GM15510 (cell line): ENCODE measurements around the gene LMO2.

Experiments used
- POLR2A ChIP-seq: IDR thresholded peaks from 3 replicates; pipeline ENCODE4 v1.6.1; 2011; ENCODE audit warnings: borderline replicate concordance; ENCODE audit not compliant: insufficient read length; ENCODE audit errors: extremely low read depth

Gene LMO2

GRCh38 chr11:33898957-33899356, 7.1 kb upstream of the LMO2 start:
- TF ChIP-seq POLR2A = no peak

- TF ChIP-seq POLR2A = no peak
These were observed 6.0 kb upstream of the LMO2 start for GRCh38 chr11:33897761-33898375.

- no peak for TF ChIP-seq POLR2A
These were observed 5.0 kb upstream of the LMO2 start for GRCh38 chr11:33896911-33897310.

- no peak for TF ChIP-seq POLR2A
These were observed 3.9 kb upstream of the LMO2 start for GRCh38 chr11:33895752-33896137.

GRCh38 chr11:33894398-33894746, 2.5 kb upstream of the LMO2 start:
- no peak for TF ChIP-seq POLR2A

- peak; percentile 86 for TF ChIP-seq POLR2A
These were observed 2.0 kb upstream of the LMO2 start for GRCh38 chr11:33893711-33894397.

GRCh38 chr11:33892906-33893594, 1.2 kb upstream of the LMO2 start:
- TF ChIP-seq POLR2A = peak; percentile 23

GRCh38 chr11:33889821-33890378, 2.0 kb downstream of the LMO2 start:
- TF ChIP-seq POLR2A = no peak

- TF ChIP-seq POLR2A = no peak
These were observed 2.6 kb downstream of the LMO2 start for GRCh38 chr11:33889296-33889695.

GRCh38 chr11:33887886-33888285, 4.0 kb downstream of the LMO2 start:
- TF ChIP-seq POLR2A = no peak

GRCh38 chr11:33885338-33886005, 6.4 kb downstream of the LMO2 start:
- TF ChIP-seq POLR2A = no peak

GRCh38 chr11:33884601-33885000, 7.3 kb downstream of the LMO2 start:
- no peak for TF ChIP-seq POLR2A

- TF ChIP-seq POLR2A = no peak
These were observed 7.8 kb downstream of the LMO2 start for GRCh38 chr11:33884035-33884434.

GRCh38 chr11:33881651-33882503, 10.0 kb downstream of the LMO2 start:
- no peak for TF ChIP-seq POLR2A
